Stimulated activated CD8-positive, alpha-beta memory T cell treated with anti-CD3 and anti-CD28 coated beads, Interleukin-15, amount 100 ng/mL, for 4 hours (primary cell): Measurements from ENCODE around the gene TMEM69.
"Not testable (repeated sequence)": the region's sequence is repeated elsewhere in the genome, so short reads cannot be mapped to it uniquely, and the experiment has no call there.

Source experiments
- DNase-seq, 2 donors: peaks; one replicate each; pipeline ENCODE4 v3.0.0-alpha.2; 2020; ENCODE audit warnings: low read depth in 2 of 2

Gene TMEM69

GRCh38 chr1:45687754-45688740, at the start of gene TMEM69:
Gene TMEM69 (plus strand): TSS chr1:45688181. CDS start chr1:45691069, 2,888 bp downstream.
- peak; percentile 51 to 61 for DNase-seq

- DNase-seq: no peak
Measured at GRCh38 chr1:45640293-45640692, 47.7 kb upstream of the TMEM69 start.

- DNase-seq: no peak
Measured at GRCh38 chr1:45643321-45643720, 44.7 kb upstream of the TMEM69 start.

- DNase-seq: no peak
Measured at GRCh38 chr1:45643978-45644377, 44.0 kb upstream of the TMEM69 start.

GRCh38 chr1:45644661-45645060, 43.3 kb upstream of the TMEM69 start:
- no peak for DNase-seq

GRCh38 chr1:45647248-45648021, 40.5 kb upstream of the TMEM69 start:
- DNase-seq: no peak

- DNase-seq: no peak
Measured at GRCh38 chr1:45654540-45655280, 33.3 kb upstream of the TMEM69 start.

GRCh38 chr1:45656573-45657226, 31.3 kb upstream of the TMEM69 start:
- DNase-seq: no peak

GRCh38 chr1:45658171-45658570, 29.8 kb upstream of the TMEM69 start:
- no peak for DNase-seq

GRCh38 chr1:45659222-45659621, 28.8 kb upstream of the TMEM69 start:
- no peak for DNase-seq

GRCh38 chr1:45660336-45660735, 27.6 kb upstream of the TMEM69 start:
- DNase-seq: no peak

- no peak for DNase-seq
Measured at GRCh38 chr1:45666836-45667235, 21.1 kb upstream of the TMEM69 start.

- no peak for DNase-seq
Measured at GRCh38 chr1:45667321-45668111, 20.5 kb upstream of the TMEM69 start.

- no peak for DNase-seq
Measured at GRCh38 chr1:45668526-45668925, 19.5 kb upstream of the TMEM69 start.

- DNase-seq: no peak
Measured at GRCh38 chr1:45669379-45669778, 18.6 kb upstream of the TMEM69 start.

GRCh38 chr1:45669859-45670655, 17.9 kb upstream of the TMEM69 start:
- DNase-seq: no peak

- no peak for DNase-seq
Measured at GRCh38 chr1:45673956-45674355, 14.0 kb upstream of the TMEM69 start.

- no peak for DNase-seq
Measured at GRCh38 chr1:45674478-45674877, 13.5 kb upstream of the TMEM69 start.

GRCh38 chr1:45676553-45676952, 11.4 kb upstream of the TMEM69 start:
- not testable (repeated sequence) for DNase-seq

GRCh38 chr1:45677751-45678245, 10.2 kb upstream of the TMEM69 start:
- DNase-seq: no peak
